Ascending aorta (tissue), 2 donors: ENCODE results near the gene SERPINA3. TPM values are rescaled to one million over a fixed set of nuclear protein-coding genes. Genes with fewer than 3 reads are reported as not detected.

Experiments
- DNase-seq, 2 donors: peaks; one replicate each; pipeline ENCODE4 v3.0.0-alpha.2; 2019; ENCODE audit warnings: low spot score in 2 of 2
- H3K27ac ChIP-seq, 2 donors: fragments of 200-600 bp; sonication (generic); one replicate each; pipeline ENCODE4 v1.5.1; 2016 to 2017; ENCODE audit warnings: mild to moderate bottlenecking in 1 of 2
- H3K27me3 ChIP-seq: fragments of 200-600 bp; sonication (generic); one replicate; pipeline ENCODE4 v1.5.1; 2017
- H3K36me3 ChIP-seq, 2 donors: fragments of 200-600 bp; sonication (generic); one replicate each; pipeline ENCODE4 v1.5.1; 2016
- H3K4me1 ChIP-seq, 2 donors: fragments of 200-600 bp; sonication (generic); one replicate each; pipeline ENCODE4 v1.5.1; 2016 to 2017; ENCODE audit warnings: mild to moderate bottlenecking in 1 of 2
- H3K4me3 ChIP-seq, 2 donors: fragments of 200-600 bp; sonication (generic); one replicate each; pipeline ENCODE4 v1.5.1; 2016 to 2017; ENCODE audit warnings: mild to moderate bottlenecking in 1 of 2
- H3K9me3 ChIP-seq, 2 donors: fragments of 200-600 bp; sonication (generic); one replicate each; pipeline ENCODE4 v1.5.1; 2016
- CTCF ChIP-seq, 3 experiments: fragments of 200-600 bp in 2 of 3; fragments of 450-650 bp in 1 of 3; sonication (generic) in 2 of 3; IDR thresholded peaks; one replicate each; pipeline ENCODE4 v1.5.1; 2016 to 2019; ENCODE audit warnings: antibody characterized with exemption in 3 of 3, mild to moderate bottlenecking in 1 of 3, moderate library complexity in 1 of 3
- intact Hi-C: fragments of 100-400 bp; cut with DNase I; formaldehyde crosslinking; loops from one replicate; pipeline ENCODE4 v1.15.1; 2023
- total RNA-seq: library from RNA; depleted of rRNA; stranded (reverse); fragments of >200 nt; gene quantifications from one replicate; pipeline ENCODE4 v1.1.0, GENCODE V29; 2016

SERPINA3 gene
- total RNA-seq, 1 donor from 2014 or later, result 207 TPM

GRCh38 chr14:94581127-94581999 lies 30.8 kb upstream of the SERPINA3 start, which contains the start of gene SERPINA5:
Gene SERPINA5 (plus strand): TSS chr14:94581426. CDS start chr14:94587363, 5,937 bp downstream.
- Histone ChIP-seq H3K4me1 (no peaks in the 10 kb centered on the region), H3K36me3 (no peaks in the 10 kb centered on the region), H3K4me3 (peak within 1 kb of the TSS in 1 of 2 donors; percentile 23), H3K9me3 (no peaks in the 10 kb centered on the region), H3K27me3 (no peaks in the 10 kb centered on the region), H3K27ac (no peak within 1 kb of the TSS)
- no peak for TF ChIP-seq CTCF (IDR thresholded peaks at IDR 0.05)
- DNase-seq, result peak in 1 of 2 donors; percentile 66
- intact Hi-C loops, result no loop called here

- no peak overlapping the region for H3K27ac ChIP-seq
- no peaks in the 10 kb centered on the region for H3K36me3 ChIP-seq
- H3K27me3 ChIP-seq, result no peaks in the 10 kb centered on the region
- H3K9me3 ChIP-seq, result no peaks in the 10 kb centered on the region
- peak overlapping the region in 1 of 2 donors; percentile 23 for H3K4me3 ChIP-seq
- intact Hi-C loops, result no loop called here
- DNase-seq, result no peak
- H3K4me1 ChIP-seq, result no peaks in the 10 kb centered on the region
- TF ChIP-seq CTCF (IDR thresholded peaks at IDR 0.05), result no peak
Measured at GRCh38 chr14:94582199-94582750, 29.9 kb upstream of the SERPINA3 start.

- no peaks in the 10 kb centered on the region for H3K27me3 ChIP-seq
- no peaks in the 10 kb centered on the region for H3K36me3 ChIP-seq
- DNase-seq, result no peak
- intact Hi-C loops, result no loop called here
- H3K9me3 ChIP-seq, result no peaks in the 10 kb centered on the region
- H3K4me1 ChIP-seq, result no peaks in the 10 kb centered on the region
- H3K4me3 ChIP-seq, result no peak overlapping the region
- H3K27ac ChIP-seq, result no peak overlapping the region
- TF ChIP-seq CTCF (IDR thresholded peaks at IDR 0.05), result no peak
Measured at GRCh38 chr14:94582851-94583250, 29.3 kb upstream of the SERPINA3 start.

- no peak for DNase-seq
- no peaks in the 10 kb centered on the region for H3K4me1 ChIP-seq
- H3K27me3 ChIP-seq, result no peaks in the 10 kb centered on the region
- no peaks in the 10 kb centered on the region for H3K9me3 ChIP-seq
- TF ChIP-seq CTCF (IDR thresholded peaks at IDR 0.05), result no peak
- no peak overlapping the region for H3K4me3 ChIP-seq
- intact Hi-C loops, result no loop called here
- no peaks in the 10 kb centered on the region for H3K36me3 ChIP-seq
- no peak overlapping the region for H3K27ac ChIP-seq
Measured at GRCh38 chr14:94583557-94583956, 28.6 kb upstream of the SERPINA3 start.

- no peak for TF ChIP-seq CTCF (IDR thresholded peaks at IDR 0.05)
- Histone ChIP-seq H3K27ac (no peak overlapping the region), H3K36me3 (no peaks in the 10 kb centered on the region), H3K4me1 (no peaks in the 10 kb centered on the region), H3K27me3 (no peaks in the 10 kb centered on the region), H3K9me3 (no peaks in the 10 kb centered on the region), H3K4me3 (no peak overlapping the region)
- intact Hi-C loops, result no loop called here
- no peak for DNase-seq
Measured at GRCh38 chr14:94584591-94585280, 27.5 kb upstream of the SERPINA3 start.
